ENCODE data around the gene WDFY3. TPM values are rescaled to one million over a fixed set of nuclear protein-coding genes. Genes with fewer than 3 reads are reported as not detected.

The WDFY3 gene
- total and polyA plus RNA-seq, 2 donors (not counting 1 experiment from before 2014, with no cell fraction given) = 0.05 to 0.36 TPM

- H3K27me3 Mint-ChIP-seq = peaks cover 14% of the 10 kb centered on the region
- DNase-seq (no peak), ATAC-seq (ENCODE audit: low read depth) (no peak)
- peaks cover 0 to 4% (median under 1%) of the 10 kb centered on the region in 4 experiments for H3K27me3 ChIP-seq (replicated peaks in 1 of 4; ENCODE audit: control extremely low read depth in 1 of 4, control insufficient read depth in 3 of 4, insufficient read depth in 4 of 4, low read length in 3 of 4)
- H3K4me3 ChIP-seq (ENCODE audit: control extremely low read depth in 1 of 5, extremely low read depth in 1 of 5, insufficient read depth in 1 of 5, low read depth in 2 of 5, low read length in 4 of 5) = no peak overlapping the region
- H3K4me1 Mint-ChIP-seq = no peaks in the 10 kb centered on the region
- H3K4me1 ChIP-seq (ENCODE audit: control insufficient read depth in 2 of 2, insufficient read depth in 2 of 2, low read length in 2 of 2) = no peaks in the 10 kb centered on the region
- ChIA-PET CTCF (no interaction called here), POLR2A (no interaction called here)
- no peak overlapping the region for H3K27ac ChIP-seq (ENCODE audit: low read length in 2 of 2)
- H3K9ac ChIP-seq (ENCODE audit: low read length) = no peak overlapping the region
- no peak overlapping the region for H3K27ac Mint-ChIP-seq
- no peak overlapping the region for H3K4me2 ChIP-seq (replicated peaks; ENCODE audit: low read depth, low read length, poor library complexity, severe bottlenecking)
- peaks cover 0 to 1% (median 0%) of the 10 kb centered on the region in 3 donors for H3K9me3 ChIP-seq (ENCODE audit: control extremely low read depth in 1 of 3, control insufficient read depth in 2 of 3, insufficient read depth in 1 of 3, low read length in 2 of 3)
- no peaks in the 10 kb centered on the region for H3K79me2 ChIP-seq (ENCODE audit: control insufficient read depth, insufficient read depth, low read length)
- no peaks in the 10 kb centered on the region for H3K9me3 Mint-ChIP-seq (ENCODE audit: insufficient read depth)
- no peak overlapping the region for H3K4me3 Mint-ChIP-seq
- no peak for TF ChIP-seq CTCF (IDR thresholded peaks at IDR 0.05)
- H4K20me1 ChIP-seq (ENCODE audit: control insufficient read depth, insufficient read depth, low read length, poor library complexity, severe bottlenecking) = no peaks in the 10 kb centered on the region
- no peak overlapping the region for H2AFZ ChIP-seq (ENCODE audit: insufficient read depth, low read depth, low read length, poor library complexity, severe bottlenecking)
- H3K36me3 ChIP-seq (replicated peaks in 1 of 2; ENCODE audit: control extremely low read depth in 1 of 2, control insufficient read depth in 1 of 2, extremely low read depth in 1 of 2, insufficient read depth in 2 of 2, low read length in 1 of 2) = no peaks in the 10 kb centered on the region
- intact Hi-C loops (cut with micrococcal nuclease) = no loop called here
Observed at GRCh38 chr4:84977396-84977795, 10.9 kb upstream of the WDFY3 start.

GRCh38 chr4:84973856-84974255, 7.4 kb upstream of the WDFY3 start:
- intact Hi-C loops (cut with micrococcal nuclease) = loop anchor here (5.0 kb wide), 1 partner anchor 227 kb away; no protein-coding TSS in a partner anchor

More at GRCh38 chr4:84973856-84974255, 7.4 kb upstream of the WDFY3 start:
- H3K4me3 ChIP-seq (ENCODE audit: control extremely low read depth in 1 of 5, extremely low read depth in 1 of 5, insufficient read depth in 1 of 5, low read depth in 2 of 5, low read length in 4 of 5) = no peak overlapping the region
- no peak overlapping the region for H2AFZ ChIP-seq (ENCODE audit: insufficient read depth, low read depth, low read length, poor library complexity, severe bottlenecking)
- no peaks in the 10 kb centered on the region for H3K9me3 ChIP-seq (ENCODE audit: control extremely low read depth in 1 of 3, control insufficient read depth in 2 of 3, insufficient read depth in 1 of 3, low read length in 2 of 3)
- DNase-seq = no peak
- H3K9me3 Mint-ChIP-seq (ENCODE audit: insufficient read depth) = no peaks in the 10 kb centered on the region
- no peaks in the 10 kb centered on the region for H3K79me2 ChIP-seq (ENCODE audit: control insufficient read depth, insufficient read depth, low read length)
- H3K27me3 Mint-ChIP-seq = peaks cover 21% of the 10 kb centered on the region
- ChIA-PET CTCF (no interaction called here), POLR2A (no interaction called here)
- H3K36me3 ChIP-seq (replicated peaks in 1 of 2; ENCODE audit: control extremely low read depth in 1 of 2, control insufficient read depth in 1 of 2, extremely low read depth in 1 of 2, insufficient read depth in 2 of 2, low read length in 1 of 2) = no peaks in the 10 kb centered on the region
- H3K4me3 Mint-ChIP-seq = no peak overlapping the region
- H3K27me3 ChIP-seq (replicated peaks in 1 of 4; ENCODE audit: control extremely low read depth in 1 of 4, control insufficient read depth in 3 of 4, insufficient read depth in 4 of 4, low read length in 3 of 4) = peaks cover 0 to 7% (median 2%) of the 10 kb centered on the region in 4 experiments
- H3K9ac ChIP-seq (ENCODE audit: low read length) = no peak overlapping the region
- no peaks in the 10 kb centered on the region for H4K20me1 ChIP-seq (ENCODE audit: control insufficient read depth, insufficient read depth, low read length, poor library complexity, severe bottlenecking)
- no peaks in the 10 kb centered on the region for H3K4me1 ChIP-seq (ENCODE audit: control insufficient read depth in 2 of 2, insufficient read depth in 2 of 2, low read length in 2 of 2)
- no peak overlapping the region for H3K27ac ChIP-seq (ENCODE audit: low read length in 2 of 2)
- no peaks in the 10 kb centered on the region for H3K4me1 Mint-ChIP-seq
- no peak for ATAC-seq (ENCODE audit: low read depth)
- H3K27ac Mint-ChIP-seq = no peak overlapping the region
- H3K4me2 ChIP-seq (replicated peaks; ENCODE audit: low read depth, low read length, poor library complexity, severe bottlenecking) = no peak overlapping the region
- TF ChIP-seq EZH2 (IDR thresholded peaks at IDR 0.05; ENCODE audit: borderline replicate concordance, insufficient read depth, low read depth, low read length, poor library complexity, severe bottlenecking) (no peak), CTCF (IDR thresholded peaks at IDR 0.05) (no peak)

Measured in B cell (primary cell).